DND-41 (cell line): ENCODE measurements around the gene PSKH1.

Experiments
- EZH2 ChIP-seq: IDR thresholded peaks from 3 replicates; pipeline ENCODE4 v1.6.1; 2012; ENCODE audit warnings: borderline replicate concordance, low read depth, mild to moderate bottlenecking, moderate library complexity, low read length, inconsistent platforms; ENCODE audit not compliant: severe bottlenecking
- TF ChIP-seq, protein P1 (sequence below): IDR thresholded peaks from 2 replicates; pipeline ENCODE4 v1.5.1; 2012; ENCODE audit warnings: borderline replicate concordance, low read length, moderate library complexity, mild to moderate bottlenecking; ENCODE audit not compliant: poor library complexity, severe bottlenecking; ENCODE audit errors: extremely low read depth

DNA sequence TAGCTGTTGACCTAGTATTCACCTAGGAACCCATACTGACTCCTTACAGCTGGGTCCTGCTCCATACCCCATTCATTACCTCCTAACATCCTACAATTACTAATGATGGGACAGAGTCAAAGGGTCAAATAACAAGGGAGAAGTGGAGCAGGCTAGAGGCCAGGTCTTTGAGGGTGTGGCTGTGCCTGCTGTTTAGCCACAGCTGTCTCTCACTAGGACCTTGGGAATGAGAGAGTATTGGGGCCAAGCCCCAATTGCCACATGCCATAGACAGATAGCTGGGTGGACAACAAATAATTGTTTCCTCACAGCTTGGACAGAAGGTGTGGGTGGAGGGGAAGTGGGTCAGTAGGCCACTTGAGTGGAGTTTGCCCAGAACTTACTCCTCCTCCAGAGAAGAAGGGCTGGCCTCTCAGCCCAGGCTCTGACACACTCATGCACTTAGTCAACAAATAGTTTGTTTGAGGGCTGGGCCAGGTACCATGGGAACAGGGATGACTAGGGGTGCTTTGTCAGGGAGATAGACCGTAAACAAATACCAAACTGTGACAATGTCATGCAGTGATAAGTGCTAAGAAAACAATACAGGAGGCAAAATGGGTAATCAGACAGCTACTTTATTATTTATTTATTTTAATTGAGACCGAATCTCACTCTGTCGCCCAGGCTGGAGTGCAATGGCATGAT lies 35.4 kb upstream of the PSKH1 start:
- TF ChIP-seq, protein P1, sequence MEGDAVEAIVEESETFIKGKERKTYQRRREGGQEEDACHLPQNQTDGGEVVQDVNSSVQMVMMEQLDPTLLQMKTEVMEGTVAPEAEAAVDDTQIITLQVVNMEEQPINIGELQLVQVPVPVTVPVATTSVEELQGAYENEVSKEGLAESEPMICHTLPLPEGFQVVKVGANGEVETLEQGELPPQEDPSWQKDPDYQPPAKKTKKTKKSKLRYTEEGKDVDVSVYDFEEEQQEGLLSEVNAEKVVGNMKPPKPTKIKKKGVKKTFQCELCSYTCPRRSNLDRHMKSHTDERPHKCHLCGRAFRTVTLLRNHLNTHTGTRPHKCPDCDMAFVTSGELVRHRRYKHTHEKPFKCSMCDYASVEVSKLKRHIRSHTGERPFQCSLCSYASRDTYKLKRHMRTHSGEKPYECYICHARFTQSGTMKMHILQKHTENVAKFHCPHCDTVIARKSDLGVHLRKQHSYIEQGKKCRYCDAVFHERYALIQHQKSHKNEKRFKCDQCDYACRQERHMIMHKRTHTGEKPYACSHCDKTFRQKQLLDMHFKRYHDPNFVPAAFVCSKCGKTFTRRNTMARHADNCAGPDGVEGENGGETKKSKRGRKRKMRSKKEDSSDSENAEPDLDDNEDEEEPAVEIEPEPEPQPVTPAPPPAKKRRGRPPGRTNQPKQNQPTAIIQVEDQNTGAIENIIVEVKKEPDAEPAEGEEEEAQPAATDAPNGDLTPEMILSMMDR, result no peak
- TF ChIP-seq EZH2, result no peak
